ENCODE measurements around the gene VEPH1.

The VEPH1 gene

DNA sequence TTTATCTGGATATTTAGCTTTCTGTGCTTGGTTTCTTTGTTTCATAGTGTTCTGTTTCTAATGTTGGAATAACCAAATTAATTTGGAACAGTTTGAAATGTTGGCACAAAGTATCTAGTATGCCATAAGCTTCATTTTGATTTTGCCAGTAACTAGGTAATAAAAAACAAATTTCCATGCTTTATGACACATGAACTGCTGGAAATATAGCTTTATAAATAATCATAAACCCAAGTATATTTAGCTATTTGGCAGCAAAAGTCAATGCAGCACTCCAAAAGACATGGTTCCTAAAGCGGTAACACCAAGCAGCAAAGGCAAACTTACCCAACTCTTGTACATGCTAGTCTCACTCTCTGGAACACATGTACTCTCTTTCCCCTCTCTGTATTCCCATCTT is 237.3 kb downstream of the VEPH1 start:
- no peaks in the 10 kb centered on the region for H3K4me1 ChIP-seq (ENCODE audit: control insufficient read depth, low read length)
- no peaks in the 10 kb centered on the region for H3F3A ChIP-seq (ENCODE audit: control insufficient read depth, insufficient read depth)
- no peaks in the 10 kb centered on the region for H3K27me3 ChIP-seq (ENCODE audit: control insufficient read depth, low read length)
- TF ChIP-seq EZH2phosphoT487 (IDR thresholded peaks at IDR 0.05; ENCODE audit: borderline replicate concordance, low read length): no peak
- TF ChIP-seq, protein P1, sequence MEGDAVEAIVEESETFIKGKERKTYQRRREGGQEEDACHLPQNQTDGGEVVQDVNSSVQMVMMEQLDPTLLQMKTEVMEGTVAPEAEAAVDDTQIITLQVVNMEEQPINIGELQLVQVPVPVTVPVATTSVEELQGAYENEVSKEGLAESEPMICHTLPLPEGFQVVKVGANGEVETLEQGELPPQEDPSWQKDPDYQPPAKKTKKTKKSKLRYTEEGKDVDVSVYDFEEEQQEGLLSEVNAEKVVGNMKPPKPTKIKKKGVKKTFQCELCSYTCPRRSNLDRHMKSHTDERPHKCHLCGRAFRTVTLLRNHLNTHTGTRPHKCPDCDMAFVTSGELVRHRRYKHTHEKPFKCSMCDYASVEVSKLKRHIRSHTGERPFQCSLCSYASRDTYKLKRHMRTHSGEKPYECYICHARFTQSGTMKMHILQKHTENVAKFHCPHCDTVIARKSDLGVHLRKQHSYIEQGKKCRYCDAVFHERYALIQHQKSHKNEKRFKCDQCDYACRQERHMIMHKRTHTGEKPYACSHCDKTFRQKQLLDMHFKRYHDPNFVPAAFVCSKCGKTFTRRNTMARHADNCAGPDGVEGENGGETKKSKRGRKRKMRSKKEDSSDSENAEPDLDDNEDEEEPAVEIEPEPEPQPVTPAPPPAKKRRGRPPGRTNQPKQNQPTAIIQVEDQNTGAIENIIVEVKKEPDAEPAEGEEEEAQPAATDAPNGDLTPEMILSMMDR (IDR thresholded peaks at IDR 0.05; ENCODE audit: low read depth, low read length, poor library complexity, severe bottlenecking): no peak
- H3K36me3 ChIP-seq (ENCODE audit: control insufficient read depth, low read length): no peaks in the 10 kb centered on the region
- no peak overlapping the region for H3K4me3 ChIP-seq (ENCODE audit: low read length)
- no peaks in the 10 kb centered on the region for H3K9me3 ChIP-seq (ENCODE audit: control insufficient read depth, insufficient read depth, low read length)
- no peaks in the 10 kb centered on the region for H4K20me1 ChIP-seq (ENCODE audit: control insufficient read depth, insufficient read depth, low read depth, low read length)
- H3K4me2 ChIP-seq (ENCODE audit: low read length): no peak overlapping the region
- no peak overlapping the region for H3K27ac ChIP-seq (ENCODE audit: low read depth, low read length)
- H3K9me2 ChIP-seq (replicated peaks; ENCODE audit: control insufficient read depth, low read length): no peaks in the 10 kb centered on the region
- H3K79me2 ChIP-seq (ENCODE audit: control insufficient read depth, low read length): no peaks in the 10 kb centered on the region

- Histone ChIP-seq H3K4me1 (ENCODE audit: control insufficient read depth, low read length) (no peaks in the 10 kb centered on the region), H3K36me3 (ENCODE audit: control insufficient read depth, low read length) (no peaks in the 10 kb centered on the region), H3K4me2 (ENCODE audit: low read length) (no peak overlapping the region), H3K9me2 (replicated peaks; ENCODE audit: control insufficient read depth, low read length) (no peaks in the 10 kb centered on the region), H3K79me2 (ENCODE audit: control insufficient read depth, low read length) (no peaks in the 10 kb centered on the region), H3K9me3 (ENCODE audit: control insufficient read depth, insufficient read depth, low read length) (no peaks in the 10 kb centered on the region), H4K20me1 (ENCODE audit: control insufficient read depth, insufficient read depth, low read depth, low read length) (no peaks in the 10 kb centered on the region), H3K27me3 (ENCODE audit: control insufficient read depth, low read length) (no peaks in the 10 kb centered on the region), H3K4me3 (ENCODE audit: low read length) (no peak overlapping the region), H3K27ac (ENCODE audit: low read depth, low read length) (no peak overlapping the region), H3F3A (ENCODE audit: control insufficient read depth, insufficient read depth) (no peaks in the 10 kb centered on the region)
- TF ChIP-seq, protein P1 (IDR thresholded peaks at IDR 0.05; ENCODE audit: low read depth, low read length, poor library complexity, severe bottlenecking): no peak
- TF ChIP-seq EZH2phosphoT487 (IDR thresholded peaks at IDR 0.05; ENCODE audit: borderline replicate concordance, low read length): no peak
Measured at GRCh38 chr3:157263027-157263426, 240.2 kb downstream of the VEPH1 start.

- no peaks in the 10 kb centered on the region for H3K27me3 ChIP-seq (ENCODE audit: control insufficient read depth, low read length)
- no peaks in the 10 kb centered on the region for H3K79me2 ChIP-seq (ENCODE audit: control insufficient read depth, low read length)
- H3K9me3 ChIP-seq (ENCODE audit: control insufficient read depth, insufficient read depth, low read length): no peaks in the 10 kb centered on the region
- H3K4me1 ChIP-seq (ENCODE audit: control insufficient read depth, low read length): no peaks in the 10 kb centered on the region
- H3F3A ChIP-seq (ENCODE audit: control insufficient read depth, insufficient read depth): no peaks in the 10 kb centered on the region
- TF ChIP-seq EZH2phosphoT487 (IDR thresholded peaks at IDR 0.05; ENCODE audit: borderline replicate concordance, low read length): no peak
- TF ChIP-seq, protein P1 (IDR thresholded peaks at IDR 0.05; ENCODE audit: low read depth, low read length, poor library complexity, severe bottlenecking): no peak
- no peak overlapping the region for H3K4me3 ChIP-seq (ENCODE audit: low read length)
- no peaks in the 10 kb centered on the region for H3K9me2 ChIP-seq (replicated peaks; ENCODE audit: control insufficient read depth, low read length)
- H3K27ac ChIP-seq (ENCODE audit: low read depth, low read length): no peak overlapping the region
- H4K20me1 ChIP-seq (ENCODE audit: control insufficient read depth, insufficient read depth, low read depth, low read length): no peaks in the 10 kb centered on the region
- H3K36me3 ChIP-seq (ENCODE audit: control insufficient read depth, low read length): no peaks in the 10 kb centered on the region
- no peak overlapping the region for H3K4me2 ChIP-seq (ENCODE audit: low read length)
Measured at GRCh38 chr3:157261000-157261399, 242.2 kb downstream of the VEPH1 start.

DNA sequence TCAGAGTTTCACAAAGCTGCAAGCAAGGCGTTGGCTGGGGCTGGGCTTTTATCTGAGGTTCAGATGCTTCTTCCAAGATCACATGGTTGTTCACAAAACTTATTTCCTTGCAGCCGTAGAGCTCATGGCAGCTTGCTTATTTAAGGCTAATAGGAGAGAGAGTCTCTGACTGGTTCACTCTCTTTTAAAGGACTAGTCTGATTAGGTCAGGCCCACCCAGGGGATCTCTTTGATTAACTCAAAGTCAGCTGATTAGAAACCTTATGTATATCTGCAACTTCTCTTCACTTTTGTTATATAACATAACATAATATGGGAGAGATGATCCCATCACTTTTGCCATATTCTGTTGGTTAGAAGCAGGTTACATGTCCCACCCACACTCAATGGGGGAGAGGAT is 243.4 kb downstream of the VEPH1 start:
- Histone ChIP-seq H3K9me3 (ENCODE audit: control insufficient read depth, insufficient read depth, low read length) (no peaks in the 10 kb centered on the region), H3K27ac (ENCODE audit: low read depth, low read length) (no peak overlapping the region), H3K9me2 (replicated peaks; ENCODE audit: control insufficient read depth, low read length) (no peaks in the 10 kb centered on the region), H4K20me1 (ENCODE audit: control insufficient read depth, insufficient read depth, low read depth, low read length) (no peaks in the 10 kb centered on the region), H3K4me3 (ENCODE audit: low read length) (no peak overlapping the region), H3K79me2 (ENCODE audit: control insufficient read depth, low read length) (no peaks in the 10 kb centered on the region), H3K4me1 (ENCODE audit: control insufficient read depth, low read length) (no peaks in the 10 kb centered on the region), H3K27me3 (ENCODE audit: control insufficient read depth, low read length) (no peaks in the 10 kb centered on the region), H3K36me3 (ENCODE audit: control insufficient read depth, low read length) (no peaks in the 10 kb centered on the region), H3F3A (ENCODE audit: control insufficient read depth, insufficient read depth) (no peaks in the 10 kb centered on the region), H3K4me2 (ENCODE audit: low read length) (no peak overlapping the region)
- no peak for TF ChIP-seq EZH2phosphoT487 (IDR thresholded peaks at IDR 0.05; ENCODE audit: borderline replicate concordance, low read length)
- TF ChIP-seq, protein P1 (IDR thresholded peaks at IDR 0.05; ENCODE audit: low read depth, low read length, poor library complexity, severe bottlenecking): no peak

All from DOHH2 (cell line).